ENCODE measurements around the gene CCDC88A.
"Not testable (repeated sequence)": the region's sequence is repeated elsewhere in the genome, so short reads cannot be mapped to it uniquely, and the experiment has no call there.

Gene CCDC88A, protein sequence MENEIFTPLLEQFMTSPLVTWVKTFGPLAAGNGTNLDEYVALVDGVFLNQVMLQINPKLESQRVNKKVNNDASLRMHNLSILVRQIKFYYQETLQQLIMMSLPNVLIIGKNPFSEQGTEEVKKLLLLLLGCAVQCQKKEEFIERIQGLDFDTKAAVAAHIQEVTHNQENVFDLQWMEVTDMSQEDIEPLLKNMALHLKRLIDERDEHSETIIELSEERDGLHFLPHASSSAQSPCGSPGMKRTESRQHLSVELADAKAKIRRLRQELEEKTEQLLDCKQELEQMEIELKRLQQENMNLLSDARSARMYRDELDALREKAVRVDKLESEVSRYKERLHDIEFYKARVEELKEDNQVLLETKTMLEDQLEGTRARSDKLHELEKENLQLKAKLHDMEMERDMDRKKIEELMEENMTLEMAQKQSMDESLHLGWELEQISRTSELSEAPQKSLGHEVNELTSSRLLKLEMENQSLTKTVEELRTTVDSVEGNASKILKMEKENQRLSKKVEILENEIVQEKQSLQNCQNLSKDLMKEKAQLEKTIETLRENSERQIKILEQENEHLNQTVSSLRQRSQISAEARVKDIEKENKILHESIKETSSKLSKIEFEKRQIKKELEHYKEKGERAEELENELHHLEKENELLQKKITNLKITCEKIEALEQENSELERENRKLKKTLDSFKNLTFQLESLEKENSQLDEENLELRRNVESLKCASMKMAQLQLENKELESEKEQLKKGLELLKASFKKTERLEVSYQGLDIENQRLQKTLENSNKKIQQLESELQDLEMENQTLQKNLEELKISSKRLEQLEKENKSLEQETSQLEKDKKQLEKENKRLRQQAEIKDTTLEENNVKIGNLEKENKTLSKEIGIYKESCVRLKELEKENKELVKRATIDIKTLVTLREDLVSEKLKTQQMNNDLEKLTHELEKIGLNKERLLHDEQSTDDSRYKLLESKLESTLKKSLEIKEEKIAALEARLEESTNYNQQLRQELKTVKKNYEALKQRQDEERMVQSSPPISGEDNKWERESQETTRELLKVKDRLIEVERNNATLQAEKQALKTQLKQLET (N-terminal part only)

DNA sequence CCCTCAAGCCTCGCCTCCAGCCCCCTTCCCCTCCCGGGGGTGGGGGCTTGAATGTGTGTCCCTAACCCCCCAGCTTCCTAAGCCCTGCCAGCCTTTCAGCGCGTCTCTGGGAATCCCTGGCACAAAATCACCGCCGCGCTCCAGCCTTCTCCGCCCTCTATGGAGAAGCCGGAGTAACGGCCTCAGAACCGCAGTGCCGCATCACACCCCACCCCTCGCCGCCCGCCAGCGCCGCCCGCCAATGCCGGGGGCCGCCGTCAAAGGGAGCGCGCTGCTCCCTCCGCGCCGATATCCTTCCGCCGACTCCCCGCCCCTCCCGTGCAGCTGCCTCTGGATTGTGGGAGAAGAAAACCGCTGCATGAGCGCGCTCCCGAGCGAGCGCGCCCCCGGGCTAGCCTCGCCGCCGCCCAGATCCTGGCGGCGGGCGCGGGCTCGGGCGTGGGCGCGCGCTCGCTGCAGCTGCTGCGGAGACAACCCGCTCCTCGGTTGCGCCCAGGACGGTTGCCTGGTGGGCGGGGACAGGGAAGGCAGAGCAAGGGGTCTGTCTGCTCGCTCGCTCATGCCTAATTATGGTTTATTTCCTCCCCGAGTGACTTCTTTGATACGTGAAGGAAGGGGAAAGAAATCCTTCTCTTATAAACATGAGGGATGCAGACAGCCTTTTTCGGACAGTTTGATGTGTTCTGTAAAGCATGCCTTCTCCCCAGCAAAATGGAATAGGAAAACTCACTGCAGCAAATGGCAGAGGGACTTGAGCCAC, at the start of gene CCDC88A:
Gene CCDC88A (minus strand): TSS at position 178 of the 760 bp plus-strand sequence. CDS start 777 bp downstream, outside the sequence.
- peak; percentile 88 for DNase-seq

GRCh38 chr2:55461679-55462078, 42.0 kb upstream of the CCDC88A start:
- DNase-seq: no peak

DNA sequence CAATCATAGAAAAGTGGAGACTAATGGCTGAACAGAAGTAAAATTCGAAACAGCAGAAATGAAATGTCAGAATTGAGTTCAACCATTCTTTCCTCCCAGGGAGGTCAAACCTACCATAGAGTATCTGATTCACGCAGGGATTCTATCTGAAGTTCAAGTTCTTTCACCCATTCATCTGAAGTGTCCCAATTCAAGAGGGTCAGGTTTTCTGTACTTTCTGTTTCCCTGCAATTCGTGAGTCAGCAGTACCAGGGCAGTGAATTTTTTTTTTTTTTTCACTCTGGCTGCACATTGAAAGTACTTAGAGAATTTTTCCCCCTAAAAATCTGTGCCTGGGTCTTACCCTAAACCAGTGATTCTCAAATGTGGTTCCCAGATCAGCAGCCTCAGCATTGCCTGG, 40.9 kb upstream of the CCDC88A start:
- DNase-seq: no peak

GRCh38 chr2:55459714-55460274, 40.1 kb upstream of the CCDC88A start:
- DNase-seq: no peak

DNA sequence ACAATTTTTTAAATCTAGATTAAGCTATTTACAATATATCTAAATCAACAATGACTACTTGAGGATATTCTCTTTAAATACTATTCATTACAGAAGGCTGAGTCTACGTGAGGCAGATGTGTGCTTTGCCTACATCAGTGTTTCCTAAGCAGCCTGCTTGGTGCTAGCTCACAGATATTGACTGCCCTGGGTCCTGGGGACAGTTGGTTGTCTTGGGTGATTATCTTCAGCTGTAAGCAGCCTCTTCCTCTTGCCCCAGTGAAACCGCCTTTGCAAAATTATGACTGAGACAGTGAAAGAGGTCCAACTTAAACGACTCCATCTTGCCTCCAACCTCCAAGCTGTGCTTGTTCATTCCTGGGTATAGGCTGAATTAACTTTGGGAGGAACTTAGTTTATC, 39.6 kb upstream of the CCDC88A start:
- no peak for DNase-seq

- no peak for DNase-seq
Observed at GRCh38 chr2:55454121-55454520, 34.5 kb upstream of the CCDC88A start.

DNA sequence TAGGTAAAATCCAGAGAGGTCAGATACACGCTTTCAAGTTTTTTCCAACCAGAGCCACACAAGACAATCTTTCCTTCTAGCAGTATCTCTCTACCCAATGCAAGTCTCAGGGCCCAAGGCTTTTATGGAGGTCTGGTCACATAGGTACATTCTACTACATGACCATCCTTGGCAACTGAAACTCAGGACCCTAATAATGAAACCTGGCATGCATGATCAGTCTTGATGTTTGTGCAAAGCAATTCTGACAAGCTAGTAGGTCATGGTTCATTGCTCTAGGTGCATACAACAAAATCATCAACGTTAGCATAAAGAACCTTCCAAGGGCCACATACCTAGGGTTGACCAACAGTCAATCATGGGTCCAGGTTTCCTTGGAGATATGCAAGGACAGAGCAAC, 33.2 kb upstream of the CCDC88A start:
- DNase-seq: no peak

- no peak for DNase-seq
Observed at GRCh38 chr2:55451699-55452098, 32.0 kb upstream of the CCDC88A start.

DNA sequence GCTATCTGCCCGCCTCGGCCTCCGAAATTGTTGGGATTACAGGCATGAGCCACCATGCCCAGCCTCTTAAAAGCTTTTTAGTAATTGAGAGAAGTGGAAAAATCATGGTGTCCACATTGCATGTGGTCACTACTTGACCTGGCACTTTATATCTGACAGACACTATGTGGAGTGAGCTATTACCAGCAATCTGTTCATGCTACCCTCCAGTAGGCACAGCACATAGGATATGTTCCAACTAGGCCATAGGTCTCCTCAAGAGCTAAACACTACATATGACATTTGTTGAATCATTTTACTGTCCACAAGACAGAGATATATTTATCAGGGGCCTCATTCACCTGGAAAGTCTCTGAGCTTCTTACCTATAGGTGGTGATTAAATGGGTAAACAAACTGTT, 30.4 kb upstream of the CCDC88A start:
- DNase-seq: not testable (repeated sequence)

DNA sequence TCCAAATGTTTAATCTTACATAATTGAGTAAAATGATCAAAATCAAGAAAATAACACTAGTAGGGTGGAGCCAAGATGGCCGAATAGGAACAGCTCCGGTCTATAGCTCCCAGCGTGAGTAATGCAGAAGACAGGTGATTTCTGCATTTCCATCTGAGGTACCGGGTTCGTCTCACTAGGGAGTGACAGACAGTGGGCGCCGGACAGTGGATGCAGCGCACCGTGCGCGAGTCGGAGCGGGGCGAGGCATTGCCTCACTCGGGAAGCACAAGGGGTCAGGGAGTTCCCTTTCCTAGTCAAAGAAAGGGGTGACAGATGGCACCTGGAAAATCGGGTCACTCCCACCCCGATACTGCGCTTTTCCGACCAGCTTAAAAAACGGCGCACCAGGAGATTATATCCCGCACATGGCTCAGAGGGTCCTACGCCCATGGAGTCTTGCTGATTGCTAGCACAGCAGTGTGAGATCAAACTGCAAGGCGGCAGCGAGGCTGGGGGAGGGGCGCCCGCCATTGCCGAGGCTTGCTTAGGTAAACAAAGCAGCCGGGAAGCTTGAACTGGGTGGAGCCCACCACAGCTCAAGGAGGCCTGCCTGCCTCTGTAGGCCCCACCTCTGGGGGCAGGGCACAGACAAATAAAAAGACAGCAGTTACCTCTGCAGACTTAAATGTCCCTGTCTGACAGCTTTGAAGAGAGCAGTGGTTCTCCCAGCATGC, 22.5 kb upstream of the CCDC88A start:
- DNase-seq: not testable (repeated sequence)

DNA sequence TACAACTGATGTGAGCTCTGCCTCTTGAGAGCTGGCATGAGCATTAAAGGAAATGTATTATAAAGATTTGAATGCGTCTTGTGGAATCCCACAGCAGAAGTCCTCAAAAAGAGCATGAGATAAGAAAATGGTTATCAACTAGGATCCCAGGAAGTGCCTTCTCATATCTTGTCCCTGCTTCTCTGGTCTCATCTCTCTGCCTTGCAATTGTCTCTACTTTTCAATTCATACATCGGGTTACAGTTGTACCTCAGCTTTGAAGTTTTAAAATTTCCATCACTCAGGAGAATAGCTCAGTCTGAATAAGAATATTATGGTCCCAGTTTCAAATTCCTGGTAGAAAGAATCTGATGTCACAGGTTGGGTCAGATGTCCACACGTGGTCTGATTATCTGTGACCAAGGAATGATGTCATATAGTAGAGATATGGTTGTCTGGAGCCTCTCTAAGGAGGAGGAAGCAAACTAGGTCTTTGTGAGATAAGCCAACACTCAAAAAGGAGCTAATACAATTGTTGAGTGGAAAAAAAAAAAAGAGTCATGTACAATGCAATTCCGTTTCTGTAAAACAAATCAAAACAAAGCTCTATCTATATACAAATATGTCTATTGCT, 21.7 kb upstream of the CCDC88A start:
- DNase-seq: no peak

DNA sequence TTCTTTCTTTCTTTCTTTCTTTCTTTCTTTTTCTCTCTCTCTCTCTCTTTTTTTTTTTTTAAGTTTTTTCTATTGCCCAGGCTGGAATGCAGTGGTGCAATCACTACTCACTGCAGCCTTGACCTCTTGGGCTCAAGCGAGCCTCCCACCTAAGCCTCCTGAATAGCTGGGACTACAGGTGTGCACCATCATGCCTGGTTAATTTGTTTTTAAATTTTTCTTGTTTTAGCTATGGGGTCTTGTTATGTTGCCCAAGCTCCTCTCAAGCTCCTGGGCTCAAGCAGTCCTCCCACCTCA, 19.4 kb upstream of the CCDC88A start:
- DNase-seq: no peak

GRCh38 chr2:55438391-55439100, 18.9 kb upstream of the CCDC88A start:
- no peak for DNase-seq

DNA sequence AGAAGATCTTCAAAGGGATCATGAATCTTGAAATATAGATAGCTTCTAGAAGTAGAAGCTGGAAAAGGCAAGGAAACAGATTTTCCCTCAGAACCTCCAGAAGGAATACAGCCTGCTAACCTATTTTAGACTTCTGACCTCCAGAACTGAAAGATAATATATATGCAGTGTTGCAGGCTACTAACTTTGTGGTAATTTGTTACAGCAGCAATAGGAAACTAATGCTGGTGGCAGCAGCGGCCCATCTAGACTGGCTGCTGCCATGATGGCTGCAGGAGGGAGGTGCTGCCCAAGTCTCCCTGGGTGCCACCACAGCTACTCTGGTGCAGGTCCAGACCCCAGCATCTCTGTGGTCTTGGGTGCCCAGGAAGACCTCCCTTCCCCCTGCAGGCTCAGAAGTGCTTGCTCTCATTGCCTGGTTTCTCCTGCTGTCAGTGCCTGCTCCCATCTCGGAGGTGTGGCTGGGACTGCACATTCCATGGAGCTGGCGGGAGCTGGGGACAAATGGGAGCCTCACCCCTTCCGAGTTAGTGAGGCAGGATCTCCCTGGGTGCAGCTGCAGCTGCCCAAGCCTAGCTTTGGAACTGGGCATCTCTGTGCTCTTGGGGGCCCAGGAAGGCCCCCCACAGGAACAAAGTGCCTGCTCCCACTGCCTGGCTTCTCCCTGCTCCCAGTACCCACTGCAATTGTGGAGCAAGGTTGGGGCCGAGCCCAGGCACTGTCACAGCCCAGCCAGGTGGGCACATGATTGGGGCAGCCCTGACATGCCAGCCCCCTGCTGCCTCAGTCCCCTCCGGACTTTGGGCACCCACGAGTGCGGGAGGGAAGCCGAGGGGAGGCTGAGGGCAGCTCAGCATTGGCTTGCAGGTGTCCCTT, 18.1 kb upstream of the CCDC88A start:
- no peak for DNase-seq

GRCh38 chr2:55431982-55432627, 12.4 kb upstream of the CCDC88A start:
- DNase-seq: no peak

GRCh38 chr2:55430211-55430975, 10.7 kb upstream of the CCDC88A start:
- DNase-seq: no peak

GRCh38 chr2:55428258-55428657, 8.6 kb upstream of the CCDC88A start:
- no peak for DNase-seq

GRCh38 chr2:55425431-55425831, 5.8 kb upstream of the CCDC88A start:
- DNase-seq: peak; percentile 68
